Occipital lobe (tissue), 2 donors: Measurements from ENCODE around the gene PNKP. TPM values are rescaled to one million over a fixed set of nuclear protein-coding genes. Genes with fewer than 3 reads are reported as not detected.

Experiments
- DNase-seq: peaks from one replicate; lab custom pipeline; 2025; lab: John Stamatoyannopoulos, UW
- total RNA-seq: library from RNA; depleted of rRNA; stranded (reverse); fragments of >200 nt; gene quantifications from one replicate; pipeline ENCODE4 v1.2.3, GENCODE V29; 2014

The PNKP gene
- total RNA-seq, 1 donor from 2014 or later, result 24.0 TPM

DNA sequence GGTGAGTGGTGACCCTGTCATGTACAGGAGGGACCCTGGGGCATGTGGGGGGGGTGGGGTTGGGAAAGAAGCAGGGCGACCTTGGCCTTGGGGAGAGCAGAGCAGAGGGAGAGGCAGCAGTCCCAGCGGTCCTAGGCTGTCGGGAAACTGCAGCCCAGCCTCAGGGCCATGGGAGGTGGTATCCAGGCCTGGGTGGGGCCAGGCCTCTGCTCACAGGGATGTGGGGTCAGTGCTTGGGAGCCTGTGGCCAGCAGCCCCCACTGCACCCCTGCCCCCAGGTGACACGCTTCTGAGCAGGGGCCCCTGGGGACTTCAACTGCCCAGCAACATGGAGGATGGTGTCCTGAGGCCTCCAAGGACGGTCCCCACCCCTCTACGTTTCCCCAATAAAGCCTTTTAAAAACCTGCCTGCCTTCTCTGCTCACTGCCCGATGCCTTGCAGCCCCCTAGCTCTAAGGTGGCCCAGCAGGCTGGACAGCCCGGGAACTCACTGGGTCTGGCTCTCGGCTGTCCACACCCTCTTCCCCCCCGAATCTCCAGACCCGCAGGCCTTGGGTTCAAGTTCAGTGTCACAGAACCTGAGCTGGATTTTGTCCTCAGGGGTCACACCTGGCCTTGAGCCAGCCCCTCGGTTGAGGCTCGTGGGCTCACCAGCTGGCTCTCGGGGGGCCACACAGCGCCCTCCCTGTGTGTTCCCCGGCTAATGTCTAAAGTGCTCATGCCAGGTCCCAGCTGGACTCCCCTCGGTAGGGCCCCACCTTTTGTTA lies 6.9 kb downstream of the PNKP start:
- DNase-seq, result no peak

DNA sequence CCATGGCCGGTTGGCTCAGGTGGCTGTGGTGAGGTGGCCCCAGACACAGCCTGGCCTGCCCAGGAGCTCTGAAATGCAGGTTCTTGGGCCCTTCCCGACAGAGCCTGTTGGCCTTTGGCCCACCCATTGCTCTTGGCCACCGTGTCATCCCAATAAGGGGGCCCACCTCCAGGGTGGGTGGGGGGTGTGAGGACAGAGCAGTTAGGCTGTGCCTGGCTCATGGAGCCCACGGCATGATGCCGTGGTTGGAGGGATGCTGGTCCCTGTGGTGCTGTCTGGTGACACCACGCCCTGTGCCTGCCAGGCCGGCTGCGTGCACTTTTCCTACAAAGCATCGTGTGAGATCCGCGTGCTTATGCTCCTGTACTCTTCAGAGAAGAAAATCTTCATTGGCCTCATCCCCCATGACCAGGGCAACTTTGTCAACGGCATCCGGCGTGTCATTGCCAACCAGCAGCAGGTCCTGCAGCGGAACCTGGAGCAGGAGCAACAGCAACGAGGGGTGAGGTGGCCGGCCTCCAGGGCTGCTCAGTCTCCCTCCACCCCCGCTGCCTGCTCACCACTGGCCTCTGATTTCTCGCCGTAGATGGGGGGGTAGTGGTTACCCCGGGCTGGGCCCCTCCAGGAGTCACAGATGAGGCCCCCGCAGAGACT lies 7.6 kb downstream of the PNKP start:
- no peak for DNase-seq

DNA sequence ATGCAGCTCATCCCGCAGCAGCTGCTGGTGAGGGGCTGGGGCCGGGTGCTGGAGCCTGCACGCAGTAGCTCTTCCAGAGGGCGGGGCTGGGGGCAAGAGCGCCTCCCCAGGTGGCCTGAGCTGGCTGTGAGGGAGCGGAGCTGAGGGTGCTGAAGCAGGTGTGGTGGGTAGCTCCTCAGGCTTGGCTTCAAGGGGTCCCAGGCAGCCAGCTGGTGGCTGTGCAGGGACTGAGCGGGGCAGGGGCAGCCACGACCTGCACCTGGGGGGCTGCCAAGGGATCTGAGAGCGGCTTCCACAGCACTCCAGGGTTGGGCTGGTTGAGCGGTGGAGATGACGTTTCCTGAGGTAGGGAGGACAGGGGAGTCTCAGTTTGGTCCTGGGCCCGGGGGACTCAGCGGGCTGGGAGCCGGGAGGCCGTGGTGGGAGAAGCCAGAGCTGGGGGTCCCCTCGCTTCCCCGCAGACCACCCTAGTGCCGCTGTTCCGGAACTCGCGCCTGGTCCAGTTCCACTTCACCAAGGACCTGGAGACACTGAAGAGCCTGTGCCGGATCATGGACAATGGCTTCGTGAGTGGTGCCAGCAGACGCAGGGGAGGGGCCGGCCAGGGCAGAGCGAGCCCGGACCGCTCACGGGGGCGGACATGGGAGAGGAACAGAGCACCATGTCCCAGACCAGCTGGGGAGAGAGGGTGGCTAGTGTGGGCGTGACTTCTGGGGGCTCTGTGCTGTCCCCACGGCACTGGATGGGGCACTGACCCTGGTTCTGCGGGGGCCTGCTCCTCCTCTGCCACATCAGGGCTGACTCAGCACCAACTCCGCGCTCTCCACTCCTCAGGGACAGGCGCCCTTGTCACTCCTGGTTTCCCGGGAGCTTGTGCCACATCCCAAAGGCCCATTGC lies 9.0 kb downstream of the PNKP start:
- peak; percentile 9 for DNase-seq

DNA sequence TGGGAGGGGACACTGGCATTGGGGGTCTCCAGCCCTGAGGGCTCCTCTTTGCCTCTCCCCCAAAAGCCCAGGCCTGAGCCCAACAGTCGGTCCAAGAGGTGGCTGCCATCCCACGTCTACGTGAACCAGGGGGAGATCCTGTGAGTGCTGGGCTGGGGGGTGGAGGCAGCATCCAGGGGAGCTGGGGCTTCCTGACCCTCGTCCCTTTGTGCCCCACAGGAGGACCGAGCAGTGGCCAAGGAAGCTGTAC lies 9.6 kb downstream of the PNKP start:
- no peak for DNase-seq

DNA sequence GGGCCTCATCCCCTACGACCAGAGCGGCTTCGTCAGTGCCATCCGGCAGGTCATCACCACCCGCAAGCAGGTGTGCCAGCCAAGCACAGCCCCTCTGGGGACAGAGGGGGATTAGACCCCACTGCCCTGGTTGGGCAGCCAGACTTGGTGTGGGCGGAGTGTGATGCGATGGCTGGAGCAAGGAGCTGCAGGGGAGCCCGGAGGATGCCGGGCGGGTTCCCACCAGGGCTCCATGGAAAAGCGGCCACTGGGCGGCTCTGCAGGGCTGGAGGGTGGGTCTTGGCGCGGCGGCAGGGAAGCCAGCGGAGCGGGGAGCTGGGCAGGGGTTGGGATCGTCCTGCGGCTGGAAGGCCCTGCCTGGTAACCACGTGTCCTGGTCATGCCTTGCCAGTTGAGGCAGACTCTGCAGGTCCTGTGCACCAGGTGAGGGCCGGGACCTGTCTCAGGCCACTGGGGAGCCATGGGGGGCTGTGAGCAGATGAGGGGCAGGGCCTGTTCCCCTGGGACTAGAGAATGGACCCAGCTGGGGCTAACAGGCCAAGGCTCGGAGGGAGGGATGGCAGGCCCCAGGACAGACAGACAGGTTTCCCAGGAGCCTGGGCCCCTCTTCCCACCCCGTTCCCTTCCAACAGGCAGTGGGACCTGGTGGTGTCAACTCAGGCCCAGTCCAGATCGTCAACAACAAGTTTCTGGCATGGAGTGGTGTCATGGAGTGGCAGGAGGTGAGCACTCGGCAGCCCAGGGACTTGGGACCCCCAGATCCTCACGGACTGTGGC lies 10.1 kb downstream of the PNKP start:
- DNase-seq, result no peak

DNA sequence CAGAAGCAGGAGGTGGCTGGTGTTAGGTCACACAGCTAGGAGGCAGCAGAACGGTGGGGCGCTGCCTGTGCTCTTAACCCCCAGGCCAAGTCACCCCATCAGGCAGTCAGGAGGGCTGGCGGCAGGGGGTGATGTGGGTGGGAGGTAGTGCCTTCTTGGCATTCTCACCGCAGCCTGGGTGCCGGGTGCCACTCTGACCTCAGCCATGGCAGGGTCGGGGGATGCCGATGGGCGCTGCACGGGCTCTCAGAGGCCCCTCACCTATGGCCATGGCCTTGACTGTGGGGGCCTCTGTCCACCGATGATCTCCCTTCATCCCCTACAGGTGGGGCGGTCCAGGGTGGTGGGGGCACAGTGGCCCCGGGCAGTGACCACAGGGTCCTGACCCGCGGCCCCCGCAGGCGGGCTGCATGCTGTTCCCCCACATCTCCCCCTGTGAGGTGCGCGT lies 10.8 kb downstream of the PNKP start:
- DNase-seq, result no peak

DNA sequence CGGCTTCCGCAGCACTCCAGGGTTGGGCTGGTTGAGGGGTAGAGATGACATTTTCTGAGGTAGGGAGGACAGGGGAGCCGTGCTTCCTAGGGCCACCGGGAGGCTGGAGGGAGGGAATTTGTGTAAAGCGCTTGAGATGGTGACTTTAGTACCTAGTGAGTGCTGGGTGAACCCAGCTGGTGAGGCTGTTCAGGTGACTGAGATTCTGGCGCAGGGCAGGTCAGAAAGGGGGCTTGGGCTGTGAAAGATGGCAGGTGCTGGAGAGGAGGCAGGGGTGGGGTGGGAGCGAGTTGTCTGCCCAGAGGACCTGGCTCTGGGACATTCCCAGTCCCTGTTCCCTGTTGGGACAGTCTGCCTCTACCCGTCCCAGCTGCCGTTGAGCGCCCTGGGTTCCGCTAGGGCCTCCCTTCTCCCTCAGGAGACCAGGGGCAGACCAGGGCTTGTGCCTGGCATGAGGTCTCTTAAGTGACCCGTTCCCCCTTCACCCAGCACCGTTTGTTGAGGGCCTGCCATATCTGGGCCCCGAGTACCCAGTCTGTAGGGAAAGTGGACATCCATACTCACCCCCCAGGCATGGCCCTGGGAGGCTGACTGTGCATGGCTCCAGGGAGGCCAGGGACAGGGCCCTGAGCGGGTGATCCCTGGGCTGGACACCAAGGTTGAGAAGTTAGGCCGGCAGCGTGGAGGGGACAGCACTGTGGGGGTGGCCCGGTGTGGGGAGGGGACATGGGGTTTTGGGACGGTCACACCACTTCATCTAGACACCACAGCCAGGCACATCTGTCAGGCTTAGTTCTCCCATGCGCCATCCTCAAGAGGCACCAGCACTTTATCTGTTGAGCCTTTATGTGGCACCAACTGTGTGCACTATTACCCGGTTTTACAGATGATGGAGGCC lies 11.5 kb downstream of the PNKP start:
- no peak for DNase-seq

DNA sequence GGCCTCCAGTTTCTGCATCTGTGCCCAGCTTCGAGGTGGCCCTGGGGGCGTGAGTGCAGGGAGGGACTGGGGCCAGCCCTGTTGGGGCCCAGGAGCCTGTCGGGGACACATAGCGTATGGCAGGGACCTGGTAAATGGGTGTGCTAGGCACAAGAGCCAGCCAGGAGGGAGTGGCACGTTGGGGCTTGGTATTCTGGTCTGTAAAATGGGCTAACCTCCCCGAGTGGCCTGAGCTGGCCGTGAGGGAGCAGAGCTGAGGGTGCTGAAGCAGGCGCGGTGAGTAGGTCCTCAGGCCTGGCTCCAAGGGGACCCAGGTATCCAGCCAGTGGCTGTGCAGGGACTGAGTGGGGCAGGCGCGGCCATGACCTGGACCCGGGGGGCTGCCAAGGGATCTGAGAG lies 12.1 kb downstream of the PNKP start:
- no peak for DNase-seq

DNA sequence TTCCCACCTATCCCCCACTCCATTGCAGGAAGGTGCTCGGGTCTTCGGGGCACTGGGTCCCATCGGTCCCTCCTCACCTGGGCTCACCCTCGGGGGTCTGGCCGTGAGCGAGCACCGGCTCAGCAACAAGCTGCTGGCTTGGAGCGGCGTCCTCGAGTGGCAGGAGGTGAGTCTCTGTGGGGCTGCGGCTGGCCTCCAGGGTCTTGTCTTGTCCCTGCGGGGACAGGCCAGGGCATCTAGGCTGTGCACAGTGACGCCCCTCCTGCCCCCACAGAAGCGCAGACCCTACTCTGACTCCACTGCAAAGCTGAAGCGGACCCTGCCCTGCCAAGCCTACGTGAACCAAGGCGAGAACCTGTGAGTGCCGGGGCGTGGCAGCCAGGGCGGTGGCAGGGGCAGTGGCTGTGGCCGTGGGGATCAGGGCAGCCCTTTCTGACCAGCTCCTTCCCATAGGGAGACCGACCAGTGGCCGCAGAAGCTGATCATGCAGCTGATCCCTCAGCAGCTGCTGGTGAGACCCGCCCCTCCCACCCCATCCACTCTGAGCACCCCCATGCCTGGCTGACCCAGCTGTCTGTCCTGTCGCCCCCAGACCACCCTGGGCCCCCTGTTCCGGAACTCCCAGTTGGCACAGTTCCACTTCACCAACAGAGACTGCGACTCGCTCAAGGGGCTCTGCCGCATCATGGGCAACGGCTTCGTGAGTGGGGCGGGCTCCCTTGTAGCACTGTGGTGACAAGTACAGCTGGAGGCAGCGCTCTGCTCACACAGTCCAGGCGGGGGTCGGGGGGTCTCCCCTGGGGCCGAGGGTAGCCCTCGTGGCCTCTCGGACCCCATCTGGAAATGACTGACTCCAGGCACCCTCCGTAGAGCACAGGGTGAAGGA lies 12.8 kb downstream of the PNKP start:
- no peak for DNase-seq

DNA sequence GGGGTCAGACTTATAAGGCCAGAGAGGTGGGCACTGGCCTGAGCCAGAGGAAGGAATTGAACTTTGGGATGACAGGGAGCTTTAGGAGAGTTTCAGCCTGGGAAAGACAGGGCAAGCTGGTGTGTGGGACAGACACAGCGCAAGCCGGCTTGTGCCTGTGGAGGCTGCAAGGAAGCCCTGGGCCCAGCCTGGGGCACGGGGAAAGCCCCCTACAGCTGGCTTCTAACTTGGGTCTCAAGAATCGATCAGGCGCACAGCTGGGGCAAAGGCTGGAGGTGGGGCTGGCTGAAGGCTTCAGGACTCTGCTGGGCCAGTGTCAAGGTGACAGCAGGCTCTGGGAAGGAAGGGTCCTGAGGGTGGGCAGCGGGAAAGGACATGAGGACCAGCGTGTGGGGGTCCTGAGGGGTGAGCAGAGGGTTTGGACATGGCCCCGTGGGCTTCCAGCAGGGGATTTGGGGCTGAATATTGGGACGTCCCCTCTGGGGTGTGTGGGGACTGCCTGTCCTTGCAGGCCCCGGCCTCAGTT lies 13.5 kb downstream of the PNKP start:
- DNase-seq, result no peak

DNA sequence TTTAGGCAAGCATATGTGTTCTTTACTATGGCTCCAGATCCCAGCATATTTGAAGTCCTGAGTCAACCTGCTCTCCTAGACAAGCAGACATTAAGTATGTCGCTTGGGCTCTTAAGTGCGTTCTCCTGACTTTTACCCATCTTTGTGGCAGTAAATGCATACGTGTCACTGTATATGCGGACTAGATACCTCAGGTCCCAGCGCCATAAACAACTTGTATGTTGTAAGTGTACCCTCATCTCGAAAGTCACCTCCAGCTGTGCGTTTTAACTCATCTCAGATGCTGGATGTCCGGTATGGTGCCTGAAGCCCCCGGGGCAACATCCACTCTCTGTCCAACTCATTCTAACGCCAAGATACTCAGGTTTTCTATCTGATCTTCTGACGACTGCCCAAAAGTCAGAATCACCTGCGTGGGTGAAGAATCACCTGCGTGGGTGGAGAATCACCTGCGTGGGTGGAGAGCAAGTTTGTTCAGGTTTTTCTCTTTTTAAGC lies 14.7 kb downstream of the PNKP start:
- no peak for DNase-seq

DNA sequence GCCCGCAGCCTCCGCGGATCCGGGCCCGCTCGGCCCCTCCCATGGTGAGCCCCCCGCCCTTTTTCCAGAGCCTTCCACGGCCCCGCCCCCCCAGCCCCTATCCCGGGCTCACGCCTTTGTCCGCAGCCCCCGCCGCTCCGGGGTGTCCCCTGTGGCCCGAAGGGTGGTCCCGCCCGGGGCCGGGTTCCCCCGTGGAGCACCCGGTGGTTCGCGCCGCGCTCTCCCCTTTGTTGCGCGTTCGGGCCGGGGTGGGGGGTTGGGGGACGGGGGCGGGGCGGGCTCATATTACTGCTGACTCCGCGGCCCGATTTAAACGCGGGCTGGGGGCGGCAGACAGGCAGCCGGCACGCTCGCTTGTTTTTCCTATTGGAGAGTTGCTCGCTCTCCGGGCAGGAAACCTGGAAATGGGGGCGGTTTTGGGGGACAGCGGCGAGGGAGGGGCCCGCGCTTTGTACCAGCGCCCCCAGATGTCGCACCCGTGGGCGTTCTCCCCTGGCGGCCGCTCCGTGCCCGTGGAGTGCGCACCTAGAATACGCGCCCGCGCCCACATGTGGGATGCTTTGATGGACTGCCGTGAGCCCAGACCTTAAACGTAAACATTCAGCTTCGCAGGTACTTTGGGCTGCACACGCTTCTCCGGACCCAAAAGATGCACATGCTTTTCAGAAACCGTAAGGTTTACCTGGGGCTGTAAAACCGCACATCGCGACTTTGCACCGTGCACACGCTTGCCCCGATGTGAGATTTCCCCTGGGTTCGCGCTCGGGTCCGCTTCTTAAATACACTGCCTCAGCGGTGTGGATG lies 15.7 kb downstream of the PNKP start:
- no peak for DNase-seq

DNA sequence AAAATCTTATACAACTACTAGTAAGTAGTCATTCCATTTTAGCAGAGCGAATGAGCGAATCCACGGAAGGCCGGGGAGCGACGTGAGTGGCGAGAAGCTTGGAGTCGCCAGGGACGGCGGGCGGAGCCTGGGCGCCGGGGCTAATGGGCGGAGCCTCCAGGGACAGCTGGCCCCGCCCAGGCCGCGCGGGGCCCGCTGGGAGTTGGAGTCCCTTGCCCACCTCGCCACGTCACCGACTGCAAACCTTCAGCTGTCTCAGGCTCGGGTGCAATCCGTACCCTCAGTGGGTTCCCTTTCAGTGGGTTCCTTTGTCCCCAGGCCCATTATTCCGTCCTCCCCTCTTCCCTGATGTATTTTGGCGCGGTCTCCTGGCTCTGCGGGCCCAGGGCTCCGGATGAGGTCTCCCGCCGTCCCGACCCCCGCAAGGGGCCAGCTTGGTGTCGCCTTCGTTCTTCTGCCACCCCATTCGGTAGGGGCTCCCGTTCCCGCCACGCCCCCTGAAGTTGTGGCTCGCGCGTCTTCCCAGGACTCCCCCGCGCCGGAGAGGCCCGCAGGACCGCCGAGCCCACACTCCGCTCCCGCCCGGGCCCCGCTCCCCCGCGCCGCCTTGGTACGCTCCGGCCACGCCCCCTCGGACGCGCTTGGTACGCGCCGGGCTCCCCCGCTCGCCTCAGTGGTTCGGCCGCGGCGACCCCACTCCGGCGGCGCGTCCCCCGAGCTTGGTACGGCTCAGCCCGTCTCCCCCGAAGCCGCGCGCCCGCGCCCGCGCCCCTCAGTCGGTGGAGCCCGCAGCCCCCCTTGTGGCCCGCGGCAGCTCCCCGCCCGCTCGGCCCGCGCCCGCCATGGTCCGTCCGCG lies 16.7 kb downstream of the PNKP start, which contains the start of gene PTOV1:
TSS of gene PTOV1 (plus strand) at position 673 of the 856 bp plus-strand sequence.
- DNase-seq, result peak; percentile 92

DNA sequence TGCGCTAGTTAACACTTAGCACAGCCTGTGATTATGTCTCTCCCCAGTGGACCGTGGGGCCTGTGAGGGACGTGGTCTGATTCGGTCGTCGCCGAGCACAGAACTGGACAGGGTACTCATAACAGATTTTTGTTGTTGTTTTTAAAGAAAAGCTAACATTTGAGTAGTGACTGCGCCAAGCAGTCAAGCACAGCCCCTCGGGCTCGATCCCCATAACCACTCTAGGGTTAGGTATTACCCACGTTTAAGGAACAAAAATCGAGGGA lies 17.2 kb downstream of the PNKP start:
- no peak for DNase-seq

DNA sequence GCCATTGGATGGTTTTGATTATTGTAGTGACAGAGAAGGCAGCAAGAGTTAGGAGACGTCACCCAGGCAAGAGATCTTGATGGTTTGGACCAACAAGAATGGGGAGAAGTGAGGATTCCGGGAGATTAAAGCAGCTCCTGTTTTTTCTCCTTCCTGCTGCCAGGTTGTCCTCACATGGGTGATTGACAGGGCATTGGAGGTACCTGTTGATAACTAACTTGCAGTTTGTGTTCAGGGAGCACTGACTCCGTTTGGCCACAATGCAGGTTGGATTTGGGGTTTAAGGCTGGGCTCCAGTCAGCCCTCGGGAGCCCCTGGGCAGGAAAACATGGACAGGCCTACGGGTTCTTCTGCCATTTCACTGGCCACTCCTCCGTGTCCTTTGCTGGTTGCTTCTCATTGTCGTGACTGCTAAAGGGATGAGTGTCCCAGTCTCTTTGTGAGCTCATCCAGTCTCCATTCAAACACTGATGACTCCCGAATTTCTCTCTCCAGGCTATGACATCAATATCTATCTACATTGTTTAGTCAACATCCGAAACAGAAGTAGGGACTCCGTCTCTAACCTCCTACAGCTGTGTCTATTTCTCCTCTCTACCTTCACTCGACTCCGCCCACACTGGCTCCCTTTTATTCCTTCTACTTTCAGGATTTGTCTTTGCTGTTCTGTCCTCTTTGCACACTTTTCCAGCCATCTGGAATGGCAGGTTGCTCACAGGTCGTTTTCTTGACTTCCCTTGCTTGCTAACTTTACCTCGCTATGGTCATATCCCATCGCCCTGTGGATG lies 17.7 kb downstream of the PNKP start:
- DNase-seq, result no peak

DNA sequence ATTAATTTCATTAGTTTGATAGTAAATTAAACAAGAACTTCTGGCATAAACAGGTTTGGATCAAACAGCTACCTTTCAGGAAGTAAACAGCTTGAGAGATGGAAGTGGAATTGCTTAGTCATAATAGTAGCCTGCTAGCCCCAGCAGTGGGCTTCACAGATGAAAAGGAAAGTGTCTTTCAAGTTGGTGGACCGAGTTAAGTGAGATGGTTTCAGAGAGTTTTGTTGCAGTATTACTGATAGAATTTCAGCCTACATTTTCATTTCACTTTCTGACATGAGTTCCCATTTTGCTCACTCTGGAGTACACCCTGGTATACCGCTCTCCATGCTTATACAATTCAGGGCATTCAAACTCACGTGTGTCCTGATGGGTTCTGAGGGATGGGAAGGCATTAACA lies 18.4 kb downstream of the PNKP start:
- no peak for DNase-seq
